GM19035 (cell line): ENCODE measurements around the gene TMEM130.
"Not testable (repeated sequence)": the region's sequence is repeated elsewhere in the genome, so short reads cannot be mapped to it uniquely, and the experiment has no call there.

Experiments
- ATAC-seq: cut with Tn5 transposase; IDR thresholded peaks from one replicate; pipeline ENCODE4 v1.9.1; 2021; ENCODE audit not compliant: unreplicated experiment

TMEM130 gene

GRCh38 chr7:98842552-98842951, 27.3 kb downstream of the TMEM130 start:
- not testable (repeated sequence) for ATAC-seq

- peak; percentile 49 for ATAC-seq
These were observed 28.4 kb downstream of the TMEM130 start for GRCh38 chr7:98841179-98841997.

- no peak for ATAC-seq
These were observed 29.1 kb downstream of the TMEM130 start for GRCh38 chr7:98840722-98841121.

- ATAC-seq = no peak
These were observed 29.7 kb downstream of the TMEM130 start for GRCh38 chr7:98840096-98840495.

GRCh38 chr7:98837630-98837972, 32.2 kb downstream of the TMEM130 start:
- ATAC-seq = no peak

GRCh38 chr7:98836811-98837629, 32.8 kb downstream of the TMEM130 start:
- ATAC-seq = no peak

- ATAC-seq = no peak
These were observed 34.9 kb downstream of the TMEM130 start for GRCh38 chr7:98834949-98835348.

GRCh38 chr7:98833022-98833421, 36.8 kb downstream of the TMEM130 start:
- no peak for ATAC-seq

GRCh38 chr7:98831641-98832221, 38.1 kb downstream of the TMEM130 start:
- ATAC-seq = no peak

- no peak for ATAC-seq
These were observed 38.8 kb downstream of the TMEM130 start for GRCh38 chr7:98830972-98831548.

- ATAC-seq = no peak
These were observed 41.4 kb downstream of the TMEM130 start for GRCh38 chr7:98828368-98828767.

- ATAC-seq = no peak
These were observed 42.6 kb downstream of the TMEM130 start for GRCh38 chr7:98827258-98827657.

- no peak for ATAC-seq
These were observed 43.0 kb downstream of the TMEM130 start for GRCh38 chr7:98826811-98827231.

- ATAC-seq = no peak
These were observed 43.4 kb downstream of the TMEM130 start for GRCh38 chr7:98826387-98826786.

- ATAC-seq = no peak
These were observed 46.6 kb downstream of the TMEM130 start for GRCh38 chr7:98823226-98823625.

- no peak for ATAC-seq
These were observed 48.5 kb downstream of the TMEM130 start for GRCh38 chr7:98821348-98821747.

GRCh38 chr7:98816967-98817710, 52.7 kb downstream of the TMEM130 start:
- ATAC-seq = no peak

GRCh38 chr7:98816241-98816640, 53.6 kb downstream of the TMEM130 start:
- ATAC-seq = no peak

- ATAC-seq = no peak
These were observed 54.5 kb downstream of the TMEM130 start for GRCh38 chr7:98815313-98815712.

GRCh38 chr7:98811299-98811698, 58.5 kb downstream of the TMEM130 start:
- no peak for ATAC-seq
